ENCODE measurements around the gene FAM20B. TPM values are rescaled to one million over a fixed set of nuclear protein-coding genes. Genes with fewer than 3 reads are reported as not detected.
A peak's percentile ranks its signal among the peaks of the same experiment; 100 is the strongest.

FAM20B gene
- total RNA-seq, 2 donors from 2014 or later, result 37.2 to 44.9 TPM

DNA sequence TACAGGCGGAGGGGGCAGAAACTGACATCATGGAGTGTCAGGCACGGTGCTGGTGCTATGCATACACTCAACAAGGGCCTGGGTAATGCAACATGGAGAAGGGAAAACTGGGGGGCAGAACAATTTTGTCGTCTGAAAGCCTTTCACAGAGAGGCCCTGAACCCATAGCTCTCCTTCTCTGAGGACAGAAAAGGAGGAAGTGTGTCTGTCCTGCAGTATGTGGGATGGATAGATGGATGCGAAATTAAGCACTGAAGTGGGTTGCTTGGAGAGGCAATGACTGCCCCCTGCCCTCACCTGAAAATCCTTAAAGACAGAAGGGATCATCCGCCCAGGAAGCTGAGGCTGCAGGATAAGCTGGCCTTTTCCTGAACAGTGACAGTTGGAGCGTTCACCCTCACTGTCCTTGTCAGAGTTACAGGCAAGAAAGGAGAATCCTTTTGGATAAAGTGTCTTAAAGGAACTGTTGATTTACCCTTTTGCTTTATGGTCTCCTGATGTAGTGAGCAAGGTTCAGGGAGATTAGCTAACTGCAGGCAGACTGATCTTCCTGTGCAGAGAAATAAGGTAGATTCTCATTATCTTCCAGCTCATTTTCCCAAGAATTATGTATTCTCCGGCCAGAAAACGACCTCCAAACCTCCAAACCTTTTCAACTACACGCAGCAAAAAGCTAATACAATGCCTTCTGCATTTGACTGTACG, 1.6 kb upstream of the FAM20B start:
- Histone ChIP-seq H3K27ac (no peak overlapping the region), H3K27me3 (replicated peaks; ENCODE audit: insufficient read depth) (no peaks in the 10 kb centered on the region), H3K4me1 (ENCODE audit: control insufficient read depth in 1 of 2, low read depth in 2 of 2) (peaks cover 12 to 16% of the 10 kb centered on the region in 2 donors), H3K9me3 (no peaks in the 10 kb centered on the region), H3K4me3 (no peak overlapping the region), H3K36me3 (no peaks in the 10 kb centered on the region)
- TF ChIP-seq, protein P1, sequence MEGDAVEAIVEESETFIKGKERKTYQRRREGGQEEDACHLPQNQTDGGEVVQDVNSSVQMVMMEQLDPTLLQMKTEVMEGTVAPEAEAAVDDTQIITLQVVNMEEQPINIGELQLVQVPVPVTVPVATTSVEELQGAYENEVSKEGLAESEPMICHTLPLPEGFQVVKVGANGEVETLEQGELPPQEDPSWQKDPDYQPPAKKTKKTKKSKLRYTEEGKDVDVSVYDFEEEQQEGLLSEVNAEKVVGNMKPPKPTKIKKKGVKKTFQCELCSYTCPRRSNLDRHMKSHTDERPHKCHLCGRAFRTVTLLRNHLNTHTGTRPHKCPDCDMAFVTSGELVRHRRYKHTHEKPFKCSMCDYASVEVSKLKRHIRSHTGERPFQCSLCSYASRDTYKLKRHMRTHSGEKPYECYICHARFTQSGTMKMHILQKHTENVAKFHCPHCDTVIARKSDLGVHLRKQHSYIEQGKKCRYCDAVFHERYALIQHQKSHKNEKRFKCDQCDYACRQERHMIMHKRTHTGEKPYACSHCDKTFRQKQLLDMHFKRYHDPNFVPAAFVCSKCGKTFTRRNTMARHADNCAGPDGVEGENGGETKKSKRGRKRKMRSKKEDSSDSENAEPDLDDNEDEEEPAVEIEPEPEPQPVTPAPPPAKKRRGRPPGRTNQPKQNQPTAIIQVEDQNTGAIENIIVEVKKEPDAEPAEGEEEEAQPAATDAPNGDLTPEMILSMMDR (IDR thresholded peaks at IDR 0.05), result no peak
- DNase-seq (ENCODE audit: low spot score) (no peak), ATAC-seq (ENCODE audit: insufficient number of reproducible peaks, low FRiP score, low read depth) (no peak)

DNA sequence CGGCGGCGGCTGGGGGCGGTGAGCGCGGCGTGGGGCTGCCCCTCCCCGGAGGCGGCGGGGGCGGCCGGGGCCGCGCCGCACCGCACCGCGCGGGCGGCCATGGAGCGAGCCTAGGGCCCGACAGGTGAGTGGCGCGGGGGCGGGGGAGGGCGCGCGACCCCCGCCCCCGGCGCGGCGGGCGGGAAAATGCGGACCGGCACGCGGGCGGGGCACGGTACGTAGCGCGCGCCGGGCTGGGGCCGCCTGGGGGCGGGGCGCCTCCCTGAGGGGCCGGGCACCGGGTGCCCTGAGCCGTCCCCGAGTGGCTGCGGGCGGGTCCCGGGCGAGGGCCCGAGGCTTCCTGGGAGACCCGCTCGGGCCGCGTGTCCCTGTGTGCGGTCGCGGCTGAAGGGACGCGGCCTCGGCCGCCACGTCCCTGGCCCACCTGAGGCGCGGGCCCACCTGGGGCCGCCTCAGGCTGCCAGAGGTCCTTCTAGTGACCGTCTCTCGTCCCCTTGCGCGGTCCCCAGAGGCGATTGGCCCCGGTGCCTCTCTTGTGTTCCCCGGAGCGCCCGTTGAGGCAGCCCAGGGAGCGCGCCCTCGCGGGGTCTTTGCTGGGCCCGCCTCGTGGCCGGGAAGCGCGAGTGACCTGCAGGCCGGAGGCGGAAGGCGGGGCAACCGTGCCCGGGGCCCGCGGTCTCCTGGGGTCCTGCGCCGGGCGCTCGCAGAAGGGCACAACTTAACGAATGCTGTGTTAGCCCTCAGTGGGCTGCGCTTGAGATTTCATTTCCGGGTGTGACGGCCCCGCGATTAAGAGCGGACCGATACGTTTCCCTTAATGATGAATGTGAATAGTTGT, 500 bp downstream of the FAM20B start:
- H3K9me3 ChIP-seq, result no peaks in the 10 kb centered on the region
- TF ChIP-seq, protein P1 (IDR thresholded peaks at IDR 0.05), result peak; percentile 10
- H3K4me3 ChIP-seq, result peak overlapping the region; percentile 81
- H3K36me3 ChIP-seq, result no peaks in the 10 kb centered on the region
- ATAC-seq (ENCODE audit: insufficient number of reproducible peaks, low FRiP score, low read depth), result peak; percentile 51
- H3K27ac ChIP-seq, result peak overlapping the region; percentile 83 to 91
- no peak for DNase-seq (ENCODE audit: low spot score)
- H3K4me1 ChIP-seq (ENCODE audit: control insufficient read depth in 1 of 2, low read depth in 2 of 2), result peaks cover 13 to 16% of the 10 kb centered on the region in 2 donors
- H3K27me3 ChIP-seq (replicated peaks; ENCODE audit: insufficient read depth), result no peaks in the 10 kb centered on the region

DNA sequence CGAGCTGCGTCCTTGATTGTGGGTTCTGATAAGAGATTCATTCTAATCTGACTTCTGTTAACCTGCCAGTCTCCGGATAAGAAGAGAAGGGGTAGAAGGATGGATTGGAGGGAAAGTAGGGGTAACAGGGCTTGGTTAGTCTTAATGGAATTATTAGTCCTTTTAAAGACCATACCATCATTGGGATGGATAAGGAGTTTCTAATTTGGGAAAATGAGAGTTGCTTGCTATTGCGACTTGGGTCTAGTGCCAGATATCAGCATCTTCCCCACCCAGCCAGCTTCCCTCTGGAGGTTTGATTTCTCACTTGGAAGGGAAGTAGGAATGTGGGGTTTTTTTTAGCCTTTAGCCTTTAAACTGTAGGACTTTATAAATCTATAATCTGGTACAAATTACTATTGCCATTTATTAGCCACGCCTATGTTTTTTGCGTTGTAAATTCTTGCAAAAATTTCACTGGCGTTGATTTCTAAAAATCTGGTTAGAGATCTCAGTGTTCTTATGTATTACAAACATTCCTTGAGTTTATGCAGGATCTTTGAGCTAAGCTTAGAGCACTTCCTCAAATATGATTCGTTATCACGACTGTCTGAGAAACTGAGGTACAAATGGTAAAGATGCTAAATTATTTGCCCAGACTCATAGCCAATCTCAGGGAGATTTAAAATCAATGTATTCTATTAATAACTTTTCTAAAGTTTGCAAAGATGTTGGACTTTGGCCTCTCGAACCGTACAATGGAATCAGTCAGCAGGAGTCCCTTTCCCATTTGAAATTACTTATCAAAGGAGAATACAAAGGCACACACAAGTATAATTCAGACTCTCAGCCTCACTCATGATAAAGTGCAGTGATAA, 1.3 kb downstream of the FAM20B start:
- Histone ChIP-seq H3K27ac (peak overlapping the region; percentile 83 to 91), H3K9me3 (no peaks in the 10 kb centered on the region), H3K4me3 (peak overlapping the region; percentile 80), H3K4me1 (ENCODE audit: control insufficient read depth in 1 of 2, low read depth in 2 of 2) (peaks cover 13 to 18% of the 10 kb centered on the region in 2 donors), H3K36me3 (no peaks in the 10 kb centered on the region), H3K27me3 (replicated peaks; ENCODE audit: insufficient read depth) (no peaks in the 10 kb centered on the region)
- DNase-seq (ENCODE audit: low spot score), result no peak
- ATAC-seq (ENCODE audit: insufficient number of reproducible peaks, low FRiP score, low read depth), result peak; percentile 2
- TF ChIP-seq, protein P1 (IDR thresholded peaks at IDR 0.05), result no peak

DNA sequence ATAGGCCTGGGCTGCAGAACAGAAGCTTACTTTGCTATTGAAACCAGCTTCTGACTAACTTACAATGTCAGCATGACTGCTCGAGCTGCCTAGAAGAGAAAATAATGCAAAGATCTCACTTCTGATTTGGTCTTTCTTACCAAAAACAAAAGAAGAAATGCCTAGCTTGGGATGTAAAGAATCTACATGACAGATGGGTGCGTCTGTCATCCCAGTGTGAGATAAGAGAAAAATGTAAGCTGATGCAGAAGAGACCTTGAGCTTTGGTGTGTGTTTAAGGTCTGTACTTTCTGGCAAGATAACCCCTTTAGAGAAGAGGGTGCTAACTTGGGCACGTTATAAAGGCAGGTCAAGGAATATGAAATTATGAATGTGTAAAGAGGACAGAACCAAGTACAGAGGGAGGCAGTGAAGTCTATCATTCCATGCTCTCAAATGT, 3.6 kb downstream of the FAM20B start:
- TF ChIP-seq, protein P1 (IDR thresholded peaks at IDR 0.05), result no peak
- ATAC-seq (ENCODE audit: insufficient number of reproducible peaks, low FRiP score, low read depth) (no peak), DNase-seq (ENCODE audit: low spot score) (no peak)
- Histone ChIP-seq H3K4me1 (ENCODE audit: control insufficient read depth in 1 of 2, low read depth in 2 of 2) (peaks cover 22 to 27% of the 10 kb centered on the region in 2 donors), H3K27ac (no peak overlapping the region), H3K4me3 (no peak overlapping the region), H3K9me3 (no peaks in the 10 kb centered on the region), H3K27me3 (replicated peaks; ENCODE audit: insufficient read depth) (no peaks in the 10 kb centered on the region), H3K36me3 (no peaks in the 10 kb centered on the region)
